ENCODE data around the gene ETV6.
"Not testable (repeated sequence)": the region's sequence is repeated elsewhere in the genome, so short reads cannot be mapped to it uniquely, and the experiment has no call there.

The ETV6 gene

DNA sequence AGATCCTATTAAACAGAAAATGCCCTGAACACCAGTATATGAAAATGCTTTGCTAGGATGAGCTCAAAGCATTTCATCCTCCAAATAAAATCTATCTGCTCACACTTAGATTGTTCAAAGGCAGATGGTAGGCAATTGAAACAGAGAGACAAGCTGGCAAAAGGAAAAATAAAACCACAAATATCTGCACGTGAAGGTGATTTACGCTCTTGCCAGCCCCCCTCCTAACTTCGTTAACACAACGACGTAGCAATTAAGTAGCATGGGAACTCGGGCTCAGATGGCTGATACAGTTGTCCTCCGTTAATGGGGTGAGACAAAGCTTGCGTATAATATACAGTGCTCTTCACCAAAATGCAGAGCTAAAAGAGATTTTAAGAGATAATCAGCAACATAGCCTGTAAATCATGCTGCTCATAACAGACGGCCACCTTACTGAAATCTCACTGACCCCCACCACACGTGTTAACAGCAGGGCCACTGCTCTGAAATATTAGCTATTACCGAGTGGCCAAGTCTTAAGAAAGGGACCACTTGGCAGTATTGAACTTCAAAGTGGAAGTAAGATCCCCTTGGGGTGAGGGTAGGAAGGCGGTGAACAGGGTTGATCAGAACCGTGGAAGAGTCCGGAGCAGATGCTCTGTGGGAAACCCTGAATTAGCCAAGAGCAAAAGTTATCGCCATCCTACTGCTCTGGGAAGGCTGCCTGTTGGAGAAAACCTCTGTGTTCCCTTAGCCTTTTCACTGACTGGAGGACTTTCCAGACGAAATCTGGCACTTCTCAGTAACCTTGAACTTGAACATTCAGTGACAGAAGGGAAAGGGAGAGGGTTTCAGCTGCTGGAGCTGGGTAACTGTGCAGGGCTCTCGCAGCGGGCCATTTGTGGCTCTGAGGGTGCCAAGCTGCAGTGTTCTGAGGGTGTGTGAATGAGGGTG lies 23.1 kb downstream of the ETV6 start:
- no peak for DNase-seq

DNA sequence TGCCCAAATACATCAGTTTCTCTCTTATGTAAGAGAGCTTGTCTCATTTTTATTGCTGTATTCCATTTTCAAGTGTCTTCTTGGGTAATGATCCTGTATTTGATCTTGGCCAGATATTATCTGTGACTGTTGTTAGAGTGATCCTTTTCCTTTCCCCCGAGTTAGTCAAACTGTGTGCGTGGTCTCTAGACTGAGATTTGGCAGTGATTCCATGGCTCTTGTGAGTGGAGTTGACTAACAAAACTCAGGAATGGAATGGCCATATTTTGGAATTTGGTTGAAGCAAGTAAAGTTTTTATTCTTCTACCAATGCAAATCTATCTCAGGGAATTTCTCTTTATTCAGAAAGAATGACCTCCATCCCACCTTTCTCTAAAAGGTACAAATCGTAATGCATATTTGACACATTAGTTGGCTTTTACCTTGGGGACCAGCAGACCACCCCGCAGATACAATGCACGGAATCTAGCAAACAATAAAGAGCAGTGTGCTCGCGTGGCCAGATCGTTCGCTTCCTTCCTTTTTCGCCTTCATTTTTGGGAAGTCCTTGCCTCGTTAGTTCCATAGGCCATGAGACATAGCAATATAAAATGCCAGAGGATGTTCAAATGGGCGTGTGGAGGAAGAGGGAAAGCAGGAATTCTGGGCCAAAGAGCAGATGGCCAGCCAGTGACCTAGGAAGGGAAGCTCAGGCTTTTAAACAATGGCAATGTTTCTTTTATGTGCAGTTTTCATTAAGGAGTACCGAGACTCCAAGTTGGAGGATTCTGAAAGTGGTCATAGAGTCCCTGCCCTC lies 24.4 kb downstream of the ETV6 start:
- no peak for DNase-seq

DNA sequence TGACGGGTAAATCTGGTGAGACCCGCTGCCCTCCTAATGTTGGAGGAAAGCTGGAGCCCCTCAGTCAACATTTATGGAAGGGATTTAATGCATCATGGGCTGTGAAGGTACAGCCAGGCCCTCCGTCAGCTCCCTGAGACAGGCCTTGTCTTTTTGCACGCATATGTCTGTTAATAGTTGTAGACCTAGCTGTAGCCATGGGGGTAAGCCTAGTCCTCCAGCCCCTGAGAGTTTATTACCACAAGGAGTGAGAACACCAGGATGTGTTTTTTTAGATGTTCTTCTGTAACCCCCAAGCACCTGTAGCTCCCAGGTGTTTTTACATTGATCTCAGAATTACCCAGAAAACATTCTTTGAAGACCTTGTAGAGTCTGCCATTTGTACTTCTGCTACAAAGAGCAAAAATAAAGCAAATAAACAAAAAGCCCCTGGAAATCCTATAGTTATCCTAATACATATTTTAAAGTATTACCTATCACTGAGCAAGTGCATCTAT lies 25.5 kb downstream of the ETV6 start:
- DNase-seq, result no peak

DNA sequence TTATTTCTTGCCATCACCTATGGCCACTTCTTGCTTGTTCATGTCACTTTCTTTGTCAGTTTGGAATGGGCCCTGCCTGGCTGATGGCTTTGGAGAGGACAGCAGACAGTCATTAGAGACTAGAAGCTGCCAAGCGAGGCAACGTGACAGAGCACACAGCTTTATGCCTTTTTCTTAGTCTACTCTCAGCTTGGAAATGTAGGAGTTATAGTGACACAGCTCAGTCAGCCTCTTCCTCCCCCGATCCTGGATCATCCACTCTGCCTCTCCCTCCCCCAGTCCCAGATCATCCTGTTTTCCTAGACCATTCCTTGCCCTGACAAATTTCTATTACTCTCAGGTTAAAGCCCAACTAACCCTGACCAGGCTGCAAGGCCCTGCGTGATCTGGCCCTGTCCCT lies 26.6 kb downstream of the ETV6 start:
- DNase-seq, result no peak

DNA sequence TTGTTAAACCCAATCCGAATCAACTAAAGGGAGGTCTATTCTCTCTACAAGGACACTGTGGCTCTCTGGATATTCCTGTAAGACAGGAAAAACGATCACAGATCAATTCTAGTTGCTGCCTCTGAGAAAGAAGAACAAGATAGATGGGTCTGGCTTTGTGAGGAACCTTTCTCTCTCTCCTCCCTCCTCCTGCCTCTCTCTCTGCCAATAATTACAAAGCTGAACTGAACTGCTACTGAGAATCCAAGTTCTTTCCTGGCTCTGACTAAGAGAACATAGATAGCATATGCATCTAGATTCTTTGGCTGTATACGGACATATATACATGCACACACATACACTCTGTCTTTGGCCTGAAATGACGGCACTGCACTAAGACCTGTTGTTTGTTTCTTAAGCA lies 27.6 kb downstream of the ETV6 start:
- no peak for DNase-seq

DNA sequence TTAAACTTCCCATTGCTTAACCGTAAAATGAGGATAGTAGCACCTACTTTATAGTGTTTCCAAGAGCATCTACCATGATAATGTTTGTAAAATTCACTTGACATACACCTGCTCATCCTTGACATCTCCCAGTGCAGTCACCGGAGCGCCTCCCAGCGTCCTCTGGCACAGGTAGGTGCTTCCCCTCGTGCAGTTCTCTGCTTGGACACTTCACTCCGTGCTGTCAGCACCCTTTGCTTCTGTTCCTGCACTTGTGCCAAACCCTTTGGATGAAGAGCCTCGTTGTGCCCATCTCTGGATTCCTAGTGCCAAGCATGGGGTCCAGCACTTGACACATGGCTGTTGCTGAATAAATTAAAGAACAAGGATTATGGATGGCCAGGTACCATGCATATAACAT lies 28.3 kb downstream of the ETV6 start:
- DNase-seq, result no peak

DNA sequence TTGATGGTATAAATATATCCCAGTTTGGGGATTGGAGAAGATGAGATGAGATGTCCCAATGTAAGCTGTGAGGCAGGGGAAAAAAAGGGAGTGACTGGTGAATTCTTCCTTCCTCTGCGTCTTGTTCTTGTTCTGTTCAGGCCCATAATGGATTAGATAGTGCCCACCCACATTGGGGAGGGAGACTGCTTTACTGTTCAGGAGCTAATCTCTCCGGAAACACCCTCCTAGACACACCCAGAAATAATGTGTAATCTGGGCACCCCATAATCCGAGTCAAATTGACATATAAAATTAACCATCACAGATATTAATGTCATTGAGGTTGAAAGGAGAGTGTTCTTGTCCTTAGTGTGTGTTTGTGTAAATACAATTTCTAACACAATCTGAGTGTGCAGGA lies 29.3 kb downstream of the ETV6 start:
- DNase-seq, result no peak

DNA sequence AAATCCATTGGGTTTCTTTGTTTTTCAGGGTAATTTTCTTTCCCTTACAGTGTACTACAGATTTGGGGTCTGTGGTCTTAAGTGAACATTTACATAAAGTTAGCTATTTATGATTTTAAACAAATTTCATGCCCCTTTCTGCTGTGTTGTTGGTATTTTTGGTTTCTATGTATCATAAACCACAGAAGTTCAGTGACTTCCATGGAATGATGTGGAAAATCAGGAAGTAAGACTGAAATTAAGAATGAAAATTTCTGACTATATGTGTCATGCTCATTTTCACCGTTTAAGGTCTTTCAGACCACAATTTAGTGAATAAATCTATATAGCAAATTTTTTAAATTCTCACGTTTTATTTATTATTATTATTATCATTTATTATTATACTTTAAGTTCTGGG lies 31.7 kb downstream of the ETV6 start:
- DNase-seq, result no peak

DNA sequence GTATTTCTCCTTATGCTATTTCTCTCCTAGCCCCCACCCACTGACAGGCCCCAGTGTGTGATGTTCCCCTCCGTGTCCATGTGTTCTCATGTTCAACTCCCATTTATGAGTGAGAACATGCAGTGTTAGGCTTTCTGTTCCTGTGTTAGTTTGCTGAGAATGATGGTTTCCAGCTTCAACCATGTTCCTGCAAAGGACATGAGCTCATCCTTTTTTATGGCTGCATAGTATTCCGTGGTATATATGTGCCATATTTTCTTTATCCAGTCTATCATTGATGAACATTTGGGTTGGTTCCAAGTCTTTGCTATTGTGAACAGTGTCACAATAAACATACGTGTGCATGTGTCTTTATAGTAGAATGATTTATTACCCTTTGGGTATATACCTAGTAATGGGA lies 32.2 kb downstream of the ETV6 start:
- DNase-seq, result not testable (repeated sequence)

DNA sequence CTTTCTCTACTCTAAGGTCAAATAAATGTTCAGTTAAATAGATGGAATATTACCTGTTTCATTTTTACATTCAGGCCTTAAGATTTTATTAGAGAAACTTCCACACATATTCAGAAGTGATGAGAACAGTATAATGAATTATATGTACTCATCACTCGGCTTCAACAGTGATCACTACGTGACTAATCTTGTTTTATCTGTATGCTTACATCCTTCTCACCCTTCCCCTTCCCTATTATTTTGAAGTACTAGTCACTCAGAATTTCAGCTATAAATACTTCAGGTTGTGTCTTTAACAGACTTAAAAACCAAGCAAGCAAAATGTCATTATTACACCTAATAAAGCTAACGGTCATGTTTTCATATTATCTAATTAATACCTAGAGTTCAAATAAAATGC lies 34.9 kb downstream of the ETV6 start:
- no peak for DNase-seq

DNA sequence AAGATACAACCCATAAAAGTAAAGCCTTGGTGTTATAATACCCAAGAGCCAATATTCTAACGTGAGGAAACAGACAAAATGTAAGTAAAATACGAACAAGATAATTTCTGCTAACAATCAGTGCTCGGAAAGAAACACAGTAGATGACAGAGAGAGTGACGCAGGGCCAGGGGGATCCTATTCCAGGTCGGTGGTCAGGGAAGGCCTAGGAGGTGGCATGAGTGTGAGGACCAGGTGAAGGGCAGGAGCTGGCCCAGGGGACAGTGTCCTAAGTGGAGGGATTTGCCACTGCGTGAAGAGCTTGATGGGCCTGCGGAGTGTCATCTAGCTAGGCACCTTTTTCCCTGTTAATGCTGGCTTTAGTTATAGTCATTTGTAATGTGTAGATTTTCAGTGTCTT lies 35.3 kb downstream of the ETV6 start:
- no peak for DNase-seq

DNA sequence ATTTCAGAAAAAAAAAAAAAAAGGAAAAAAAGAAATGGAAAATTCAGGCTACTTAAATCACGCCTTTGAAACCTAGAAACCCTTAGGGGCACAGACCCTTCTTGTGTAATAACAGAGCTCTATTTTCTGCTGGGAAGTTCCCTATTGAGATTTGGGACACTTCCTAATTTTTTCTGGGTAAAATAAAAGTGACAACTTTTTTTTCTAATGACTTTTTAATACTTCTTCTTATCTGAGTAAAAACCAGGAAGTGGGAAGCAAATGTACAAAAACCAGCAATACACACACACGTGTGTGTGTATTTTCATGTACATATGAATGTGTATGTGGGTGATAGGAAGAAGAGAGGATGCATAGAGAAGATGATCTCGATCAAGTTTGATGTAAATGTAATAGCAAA lies 35.8 kb downstream of the ETV6 start:
- DNase-seq, result no peak

DNA sequence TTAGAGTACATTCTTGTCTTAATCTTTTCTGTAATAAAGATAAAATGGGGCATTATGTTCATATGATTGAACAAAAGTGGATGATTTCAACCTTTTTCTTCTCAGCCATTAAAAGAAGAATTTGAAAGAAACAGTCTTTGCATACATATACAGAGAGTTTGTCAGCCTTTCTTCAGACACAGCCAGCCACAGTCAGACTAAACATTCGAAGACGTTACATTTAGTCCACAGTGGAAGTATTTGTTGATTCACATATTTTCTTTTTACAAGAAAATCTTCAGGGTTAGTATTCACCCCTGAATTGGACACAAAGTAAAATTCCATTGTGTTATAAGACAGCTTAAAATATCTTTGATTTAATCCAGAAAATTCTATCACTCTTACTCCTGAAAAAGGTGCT lies 36.2 kb downstream of the ETV6 start:
- no peak for DNase-seq

DNA sequence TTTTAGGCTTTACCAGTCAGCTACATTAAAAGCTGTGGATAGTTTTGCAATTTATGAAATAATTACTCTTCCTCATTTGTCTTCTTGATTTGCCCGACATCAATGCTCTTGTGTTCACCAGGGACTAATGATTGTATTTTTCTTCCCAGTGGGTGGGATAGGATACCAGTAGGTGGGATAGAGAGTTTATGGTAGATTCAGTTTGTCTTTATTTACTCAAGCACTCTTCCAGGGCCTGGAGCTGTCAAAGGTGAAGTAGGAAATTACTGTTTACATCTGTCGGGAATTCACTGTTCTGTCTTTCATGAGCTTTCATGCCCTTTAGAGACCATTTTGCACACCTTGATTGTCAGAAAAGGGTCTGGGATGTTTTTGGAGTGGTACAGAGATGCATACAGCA lies 36.6 kb downstream of the ETV6 start:
- DNase-seq, result no peak

DNA sequence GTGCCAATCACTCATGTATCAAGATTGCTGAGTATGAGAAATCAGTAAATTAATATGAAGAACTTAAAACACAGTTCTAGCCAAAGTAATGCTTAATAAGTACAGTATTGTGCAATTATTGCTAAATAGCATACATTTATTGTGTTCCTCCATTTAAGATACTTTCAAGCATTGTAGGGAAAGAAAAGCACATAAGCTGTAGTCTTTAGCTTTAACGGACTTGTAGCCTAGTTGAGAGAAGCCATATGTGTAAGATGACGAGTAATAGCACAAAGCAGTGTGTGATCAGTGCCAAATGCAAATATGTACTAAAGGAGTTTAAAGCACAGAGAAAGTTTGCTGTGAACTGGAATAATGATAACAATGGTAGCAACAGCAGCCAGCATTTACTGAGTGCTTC lies 38.1 kb downstream of the ETV6 start:
- DNase-seq, result no peak

DNA sequence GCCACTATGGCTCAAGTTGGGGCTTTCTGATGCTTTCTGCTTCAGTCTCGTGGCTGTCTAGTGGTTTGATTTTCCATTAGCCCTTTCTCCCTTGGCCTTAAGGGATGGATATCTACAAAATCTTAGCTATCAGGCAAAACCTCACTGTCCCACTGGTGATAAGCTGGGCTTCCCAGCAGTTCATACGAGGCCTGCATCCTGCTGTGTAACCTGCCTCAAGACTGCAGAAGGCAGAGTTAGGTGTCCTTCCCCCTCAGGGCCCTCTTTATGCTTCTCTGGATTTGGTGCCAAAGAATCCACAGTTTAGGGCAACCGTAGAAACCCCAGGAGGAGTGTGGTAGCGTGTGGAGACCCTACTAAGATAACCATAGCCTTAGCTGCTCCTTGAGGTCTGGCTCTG lies 38.9 kb downstream of the ETV6 start:
- no peak for DNase-seq

DNA sequence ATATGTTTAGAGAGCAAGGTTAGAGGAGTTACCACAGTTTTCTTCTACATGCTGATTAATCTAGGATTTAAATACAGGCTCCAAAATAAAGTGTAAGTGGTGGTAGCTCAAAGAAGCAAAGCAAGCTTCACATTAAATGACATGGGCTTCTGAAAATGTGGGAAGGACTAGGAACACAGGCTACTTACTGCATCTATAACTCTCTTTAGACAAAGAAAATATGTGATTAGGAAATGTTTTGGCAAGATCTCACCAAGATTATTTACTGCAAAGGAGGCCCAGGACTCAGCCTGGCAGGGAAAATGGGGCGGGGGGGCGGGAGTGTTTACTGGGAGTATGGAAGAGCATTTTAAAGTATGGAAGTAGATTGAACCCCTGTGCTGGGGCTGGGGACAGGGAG lies 39.4 kb downstream of the ETV6 start:
- no peak for DNase-seq

DNA sequence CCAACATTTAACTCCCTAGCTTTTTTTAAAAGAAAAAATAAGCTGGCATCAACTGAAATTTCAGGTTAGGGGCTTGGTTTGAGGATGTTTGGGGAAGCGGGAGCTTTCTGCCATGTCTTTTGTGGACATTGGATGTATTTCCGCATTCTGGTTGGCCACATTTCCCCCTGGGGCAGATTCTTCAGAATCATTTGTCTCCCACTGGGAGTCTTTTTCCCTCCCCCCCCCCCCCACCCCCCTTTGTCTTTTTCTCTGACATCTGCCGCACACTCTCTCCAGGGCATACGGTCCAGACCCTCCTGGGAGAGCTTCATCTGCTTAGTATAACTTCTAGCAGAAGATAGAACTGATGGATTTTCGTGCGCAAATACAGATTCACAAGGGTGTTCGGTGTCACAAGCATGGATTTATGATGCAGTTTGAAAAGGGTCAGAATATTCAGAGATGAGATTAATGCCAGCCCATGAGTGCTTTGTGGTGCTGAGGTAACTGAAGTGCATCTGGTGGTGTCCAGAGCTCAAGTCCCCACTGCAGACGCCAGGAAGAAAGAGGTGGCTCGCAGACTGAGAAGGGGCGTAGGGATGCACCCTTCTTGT lies 40.2 kb downstream of the ETV6 start:
- DNase-seq, result no peak

DNA sequence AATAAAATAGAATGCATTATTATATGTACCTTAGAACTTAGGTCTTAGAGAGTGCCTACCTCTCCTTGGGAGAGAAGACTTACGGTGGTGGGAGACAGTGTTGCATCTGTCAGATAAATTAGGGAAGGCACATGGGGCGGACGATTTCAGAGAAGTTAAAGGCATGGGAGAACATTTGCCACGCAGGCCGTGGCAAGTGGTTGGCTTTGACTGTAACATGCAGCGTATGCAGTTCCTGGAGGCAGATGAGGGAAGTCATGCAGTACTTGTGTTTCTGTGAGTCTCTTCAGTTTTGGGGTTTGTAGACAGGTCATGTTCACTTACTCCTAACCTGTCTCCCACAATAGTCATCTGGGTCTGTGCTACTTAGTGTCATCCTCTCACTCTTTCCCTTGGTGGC lies 43.6 kb downstream of the ETV6 start:
- DNase-seq, result no peak

DNA sequence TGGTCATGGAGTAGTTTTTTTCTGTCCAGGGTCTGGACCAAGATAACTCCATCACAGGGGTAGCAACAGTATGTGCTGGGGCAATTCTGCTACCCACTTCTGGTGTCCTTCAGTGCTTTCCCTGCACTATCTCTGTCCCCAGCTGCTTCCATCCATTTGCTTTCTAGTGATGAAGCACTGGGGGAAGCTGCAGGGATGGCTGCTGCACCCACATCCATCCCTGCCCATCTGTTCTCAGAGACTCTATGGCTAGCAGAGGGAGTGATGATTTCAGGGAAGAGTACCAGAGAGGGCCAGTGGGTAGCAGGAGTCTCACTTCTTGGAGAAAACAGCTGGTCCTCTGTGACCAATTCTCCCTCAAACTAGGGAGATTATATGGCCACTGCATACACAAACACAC lies 44.1 kb downstream of the ETV6 start:
- no peak for DNase-seq

DNA sequence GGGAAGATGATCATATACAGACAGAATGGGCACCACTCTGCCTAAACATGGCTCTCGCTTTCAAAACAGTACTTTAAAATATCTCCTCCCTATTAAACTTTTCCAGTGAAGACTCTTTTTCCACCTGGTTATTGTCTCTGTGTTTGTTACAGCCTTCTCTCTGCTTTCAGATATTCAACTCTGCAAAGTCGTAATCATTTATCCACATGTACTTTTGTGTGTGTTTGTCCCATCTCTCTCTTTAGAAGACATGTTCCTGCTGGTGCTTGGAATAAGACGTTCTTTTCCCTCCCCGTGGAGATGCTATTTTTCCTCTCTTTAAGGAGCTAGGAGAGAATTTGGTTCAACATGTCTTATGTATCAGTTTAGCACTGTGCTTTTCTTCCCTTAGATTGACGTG lies 45.1 kb downstream of the ETV6 start:
- DNase-seq, result no peak

DNA sequence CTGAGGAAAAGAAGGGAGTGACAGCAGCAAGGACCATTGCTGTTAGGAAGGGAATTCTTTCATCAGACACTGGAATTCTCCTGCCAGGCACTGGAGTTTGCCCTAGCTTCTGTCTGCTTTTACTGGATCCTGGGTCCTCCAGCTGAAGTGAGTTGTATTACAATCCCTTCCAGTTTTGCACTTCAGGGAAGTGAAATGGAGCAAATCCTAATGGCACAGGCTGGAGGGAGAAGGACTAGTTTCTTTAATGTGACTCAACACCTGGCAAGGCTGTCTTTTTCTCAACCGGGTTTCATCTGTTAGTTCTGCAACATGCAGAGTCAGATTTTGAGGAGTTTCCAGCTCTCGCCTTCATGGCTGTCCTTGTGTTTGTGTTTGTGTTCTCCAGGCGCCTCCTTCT lies 45.8 kb downstream of the ETV6 start:
- DNase-seq, result no peak

DNA sequence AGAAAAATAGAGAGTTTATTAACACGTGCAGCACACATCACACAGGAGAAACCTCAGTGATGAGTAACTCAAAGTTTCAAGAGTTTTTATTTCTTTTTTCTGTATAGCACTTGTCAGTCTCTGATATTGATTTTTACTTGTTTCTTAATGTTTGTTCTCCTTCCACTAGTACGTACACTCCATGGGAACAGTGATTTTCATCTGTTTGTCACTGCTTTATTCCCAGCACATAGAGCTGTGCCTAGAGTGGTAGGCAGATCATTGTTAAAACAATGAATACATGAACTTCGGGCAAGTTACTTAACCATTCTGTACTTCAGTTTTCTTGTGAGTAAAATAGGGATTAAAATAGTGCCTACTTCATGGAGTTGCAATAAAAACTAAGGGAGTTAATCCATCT lies 46.6 kb downstream of the ETV6 start:
- DNase-seq, result no peak

DNA sequence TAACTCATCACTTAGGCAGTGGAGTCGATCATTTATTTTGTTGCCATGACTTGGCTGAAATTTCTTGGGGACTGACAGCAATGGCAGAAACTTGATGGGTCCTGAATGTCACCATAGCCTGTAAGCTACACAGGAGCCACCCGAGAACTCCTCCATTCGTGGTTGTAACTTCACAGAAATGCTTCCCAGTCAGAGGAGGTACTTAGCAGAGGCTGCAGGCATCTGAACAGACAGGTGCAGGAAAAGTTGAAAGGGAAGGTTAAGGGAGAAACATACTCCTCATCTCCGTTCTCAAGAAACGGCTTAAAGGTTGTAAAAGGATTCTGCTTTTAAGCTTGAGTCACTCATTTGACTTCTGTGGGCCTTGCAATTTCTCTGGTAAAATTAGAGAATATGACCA lies 47.7 kb downstream of the ETV6 start:
- DNase-seq, result no peak
